GM23248 (cell line): ENCODE measurements around the gene SPATC1L.

Experiments
- EZH2 ChIP-seq: fragments of 200-600 bp; sonication (generic); IDR thresholded peaks from 2 replicates; pipeline ENCODE4 v1.6.1; 2018; ENCODE audit warnings: antibody characterized with exemption, mild to moderate bottlenecking; ENCODE audit not compliant: insufficient read depth, poor library complexity, severe bottlenecking
- EZH2phosphoT487 ChIP-seq: fragments of 200-600 bp; sonication (generic); IDR thresholded peaks from 2 replicates; pipeline ENCODE4 v1.6.1; 2018; ENCODE audit warnings: antibody characterized with exemption, moderate library complexity, mild to moderate bottlenecking, low read depth; ENCODE audit not compliant: insufficient read depth

- TF ChIP-seq EZH2 = no peak
- TF ChIP-seq EZH2phosphoT487 = no peak
Observed at GRCh38 chr21:46126309-46127238, 57.7 kb downstream of the SPATC1L start.
